GM21381 (cell line): ENCODE measurements around the gene CAMK1G.

Experiments
- ATAC-seq: cut with Tn5 transposase; IDR thresholded peaks from one replicate; pipeline ENCODE4 v1.9.1; 2021; ENCODE audit warnings: mild to moderate bottlenecking, moderate library complexity; ENCODE audit not compliant: unreplicated experiment

CAMK1G gene

DNA sequence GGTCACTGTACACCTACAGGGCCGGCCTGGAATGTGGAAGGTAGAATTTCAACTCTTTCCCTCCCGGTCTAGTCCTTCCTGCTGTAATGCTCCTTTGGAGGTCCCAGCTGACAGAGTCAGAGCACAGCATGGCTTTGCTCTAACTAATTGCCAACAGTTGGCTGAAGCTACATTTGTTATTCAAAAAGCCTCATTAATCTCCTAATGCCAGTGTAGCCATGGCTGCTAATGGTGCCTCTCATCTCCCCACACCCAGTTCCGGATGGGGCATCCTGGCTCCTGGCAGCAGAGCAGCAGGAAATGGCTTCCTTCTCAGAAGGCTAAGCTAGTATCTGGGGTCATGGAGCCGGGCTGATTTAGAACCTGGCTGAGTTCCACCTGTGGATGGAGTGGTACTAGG, 18.7 kb upstream of the CAMK1G start:
- no peak for ATAC-seq

DNA sequence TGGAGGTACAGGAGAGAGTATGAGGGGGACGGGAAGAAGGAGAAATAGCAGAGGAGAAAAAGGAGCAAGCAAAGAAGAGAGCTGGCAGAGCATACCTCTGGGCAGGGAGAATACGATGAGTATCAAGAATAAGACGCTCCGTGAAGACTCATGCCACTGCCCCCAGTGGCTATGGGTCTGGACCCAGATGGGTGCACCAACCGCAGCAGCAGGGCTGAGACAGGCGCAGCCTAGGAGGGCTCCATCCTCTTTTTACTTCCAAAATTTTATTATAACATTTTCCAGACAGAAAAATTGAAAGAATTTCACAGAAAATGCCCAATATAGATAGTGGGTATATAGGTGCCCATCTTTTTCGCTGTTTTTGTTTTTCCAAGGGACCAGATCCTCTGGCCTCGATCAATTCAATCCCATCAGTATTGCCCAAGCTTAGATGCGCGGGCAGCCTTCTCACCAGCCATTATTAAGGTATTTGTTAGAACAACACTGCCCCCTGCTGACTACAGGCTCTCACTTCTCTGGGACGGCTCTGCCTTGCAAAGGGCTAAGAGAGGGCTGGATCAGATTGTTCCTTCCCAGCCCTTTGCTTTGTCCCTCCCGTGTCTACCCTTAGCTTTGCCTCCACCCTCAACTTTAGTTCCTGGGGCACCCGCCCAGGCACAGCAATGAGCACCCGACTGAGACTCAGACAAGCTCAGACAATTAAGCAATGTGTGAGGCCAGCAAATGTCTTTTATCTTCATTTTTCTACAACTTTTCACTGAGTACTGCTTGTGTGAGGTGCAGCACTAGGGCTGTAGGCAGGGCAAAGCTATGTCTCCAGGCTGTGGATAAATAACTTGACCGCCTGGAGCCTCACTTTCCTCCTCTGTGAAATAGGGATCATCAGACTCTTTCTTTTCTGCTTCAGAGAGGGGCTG, 17.5 kb upstream of the CAMK1G start:
- ATAC-seq = peak; percentile 87

DNA sequence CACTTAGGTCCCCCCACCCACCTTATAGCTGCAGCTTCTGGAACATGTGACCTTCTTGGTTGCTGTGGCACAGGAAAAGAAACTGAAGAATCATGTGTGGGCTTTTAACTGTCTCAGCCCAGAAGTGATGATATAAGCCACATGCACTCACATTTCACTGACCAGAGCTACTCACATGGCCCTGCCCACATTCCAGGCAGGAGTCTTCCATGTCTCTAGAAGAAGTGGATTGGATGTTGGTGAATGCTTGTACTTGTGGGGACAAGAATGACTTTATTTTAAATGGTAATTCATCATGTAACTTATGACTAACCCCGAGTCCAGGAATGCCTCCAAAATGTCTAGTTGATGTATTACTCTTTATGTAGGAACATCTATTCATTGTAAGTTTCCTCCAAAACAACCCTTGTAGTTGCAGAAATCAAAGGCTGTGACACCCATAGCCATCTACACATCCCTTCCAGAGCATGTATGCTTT, 15.8 kb upstream of the CAMK1G start:
- ATAC-seq = no peak

DNA sequence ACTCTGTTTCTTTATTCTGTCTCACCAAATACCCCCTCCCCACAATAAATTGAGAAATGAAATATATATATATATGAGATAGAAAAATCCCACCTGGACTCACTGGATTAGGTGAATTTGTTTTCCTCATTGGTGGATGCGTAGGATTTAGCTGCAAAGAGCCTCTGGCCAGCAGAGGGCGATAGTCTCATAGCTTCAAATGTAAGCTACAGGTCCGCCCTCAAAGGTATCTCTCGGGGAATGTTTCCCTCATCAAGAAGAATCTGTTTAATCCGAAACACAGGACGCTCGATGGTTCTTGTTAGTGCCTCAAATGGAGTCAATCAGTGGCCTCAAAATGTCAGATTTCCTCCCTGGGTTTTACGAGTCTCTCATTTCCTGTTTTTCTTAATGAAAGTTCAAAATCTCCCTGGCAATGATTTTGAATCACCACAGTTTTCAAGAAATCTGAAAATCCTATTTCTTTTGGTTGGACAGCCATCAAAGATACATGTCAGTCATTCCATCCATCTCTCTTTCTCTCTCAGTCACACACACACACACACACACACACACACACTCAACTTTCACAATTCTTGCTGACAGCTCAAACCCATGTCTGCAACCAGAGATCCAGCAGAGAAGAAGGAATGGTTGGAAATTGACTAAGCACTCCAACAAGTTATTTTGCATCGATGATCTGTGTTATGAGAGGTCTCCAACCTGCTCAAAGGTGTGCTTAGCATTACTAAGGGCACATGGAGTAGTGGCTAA, 13.9 kb upstream of the CAMK1G start:
- no peak for ATAC-seq

DNA sequence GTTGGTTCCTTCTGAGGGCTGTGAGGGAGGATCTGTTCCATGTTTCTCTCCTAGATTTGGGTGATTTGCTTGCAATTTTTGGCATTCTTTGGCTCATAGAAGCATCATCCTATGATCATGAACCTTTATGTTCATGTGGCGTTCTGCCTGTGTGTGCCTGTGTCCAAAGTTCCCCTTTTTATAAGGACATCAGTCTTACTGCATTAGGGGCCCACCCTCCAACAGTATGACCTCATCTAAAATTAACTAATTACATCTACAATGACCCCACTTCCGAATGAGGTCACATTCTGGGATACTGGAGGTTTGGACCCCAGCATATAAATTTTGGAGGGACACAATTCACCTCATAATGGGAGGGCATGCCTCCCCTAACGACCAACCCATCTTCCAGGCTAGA, 12.8 kb upstream of the CAMK1G start:
- no peak for ATAC-seq

DNA sequence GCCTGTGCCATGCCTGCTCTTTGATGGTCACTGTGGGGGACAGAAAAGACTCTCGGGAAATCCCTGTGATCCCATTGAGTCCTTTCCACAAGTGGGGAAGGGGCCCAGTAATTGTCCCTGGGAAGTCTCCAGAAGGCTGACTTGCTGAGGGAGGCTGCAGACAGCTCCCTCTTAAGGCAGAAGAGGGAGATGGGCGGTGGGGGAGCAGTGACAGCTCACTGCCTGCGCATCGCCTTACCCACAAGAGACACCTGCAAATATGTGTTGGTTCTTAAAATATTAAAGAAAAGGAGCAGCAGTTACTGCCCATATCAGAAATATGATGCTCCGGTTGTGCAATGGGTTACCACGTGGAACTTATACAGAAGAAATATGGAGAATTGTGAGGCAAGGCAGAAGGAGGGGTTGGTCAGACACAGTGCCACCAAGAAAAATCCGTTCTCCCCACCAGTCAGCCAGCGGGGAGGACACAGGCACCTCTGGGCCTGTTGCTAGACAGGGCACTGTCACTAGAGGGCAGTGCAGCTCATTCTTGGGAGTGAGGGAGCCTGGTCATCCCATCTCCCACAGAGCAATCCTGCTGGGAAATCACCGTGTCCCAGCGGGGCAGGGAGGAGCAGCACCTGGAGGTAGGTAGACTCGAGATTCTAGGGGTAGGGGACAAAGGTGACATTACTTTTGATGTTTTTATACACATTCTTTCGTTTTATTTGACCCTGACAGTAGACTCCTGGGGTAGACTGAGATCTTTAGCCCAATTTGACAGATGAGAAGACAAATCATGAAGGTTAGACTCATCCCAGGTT, 6.9 kb upstream of the CAMK1G start:
- ATAC-seq = peak; percentile 82

DNA sequence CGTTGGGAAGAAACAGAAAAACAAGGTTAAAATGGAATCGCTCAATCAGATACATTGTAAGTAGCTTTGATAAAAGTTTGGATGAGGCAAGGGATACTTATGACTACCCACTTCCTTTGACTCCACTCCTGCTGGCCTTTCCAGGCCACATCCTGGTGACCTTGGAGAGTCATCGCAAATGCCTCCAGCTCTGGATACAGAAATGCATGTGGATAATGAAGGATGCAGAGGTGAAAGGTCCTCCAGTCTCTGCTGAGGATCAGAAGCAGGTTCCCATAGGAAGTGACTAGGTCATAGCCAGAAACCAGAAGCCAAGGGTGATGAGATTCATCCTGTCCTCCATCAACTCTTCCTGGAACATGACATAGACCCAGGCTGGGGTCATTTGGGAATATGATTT, 6.2 kb upstream of the CAMK1G start:
- no peak for ATAC-seq

DNA sequence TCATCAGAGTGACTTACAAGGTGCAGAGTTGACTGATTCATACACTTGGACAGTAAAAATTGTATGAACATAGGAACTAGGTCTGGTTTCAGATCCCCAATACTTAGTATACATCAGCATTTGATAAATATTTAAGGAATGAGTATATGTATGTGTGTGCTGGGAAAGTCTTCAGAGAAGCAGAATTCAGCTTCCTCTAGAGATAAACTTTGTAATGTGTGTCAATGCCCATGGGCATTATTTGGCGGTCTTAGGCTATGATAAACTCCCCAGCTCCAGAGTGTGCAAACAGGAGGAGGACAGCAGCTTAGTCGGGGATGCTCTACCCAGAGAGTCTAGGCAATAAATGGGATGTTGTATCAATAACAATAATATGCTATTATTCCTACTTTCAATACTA, 2.9 kb upstream of the CAMK1G start:
- no peak for ATAC-seq

DNA sequence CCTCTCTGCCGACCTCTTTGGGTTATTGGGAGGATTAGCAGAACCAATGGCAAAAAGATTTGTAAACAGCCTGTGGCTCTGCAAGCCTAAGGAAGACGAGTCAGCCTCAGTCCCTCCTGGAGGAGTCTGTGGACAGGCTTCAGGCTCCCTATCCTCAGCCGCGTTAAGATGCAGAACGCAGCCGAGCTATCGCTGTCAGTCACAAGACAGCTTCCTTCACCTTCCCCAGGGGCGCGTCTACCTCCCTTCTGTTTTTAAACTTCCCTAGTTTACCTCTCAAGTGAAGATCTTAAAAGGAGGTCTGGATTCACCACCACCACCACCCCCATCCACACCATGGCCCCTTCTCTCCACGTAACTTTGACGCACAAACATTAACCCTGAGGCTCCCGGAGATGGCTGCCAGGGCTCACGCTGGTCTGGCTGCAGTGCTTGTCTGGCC, 738 bp downstream of the CAMK1G start:
- no peak for ATAC-seq

DNA sequence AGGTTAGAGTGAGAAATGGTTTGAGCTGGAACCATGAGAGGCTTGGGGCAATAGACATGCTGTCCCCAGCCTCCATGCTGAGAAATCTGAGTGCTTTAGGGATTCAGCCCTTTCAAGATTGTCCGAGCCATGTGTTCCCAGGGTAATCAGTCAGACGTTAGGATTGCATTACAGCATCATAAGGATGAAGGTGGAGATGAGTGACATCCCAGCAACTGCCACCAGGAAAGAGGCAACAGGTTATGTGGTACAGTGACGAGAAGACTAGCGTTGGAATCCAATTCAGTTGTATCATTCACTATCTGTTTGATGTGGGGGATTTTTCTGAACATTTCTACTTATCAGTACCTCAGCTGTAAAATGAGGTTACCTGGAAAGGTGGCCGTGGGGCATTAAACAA, 1.7 kb downstream of the CAMK1G start:
- no peak for ATAC-seq

DNA sequence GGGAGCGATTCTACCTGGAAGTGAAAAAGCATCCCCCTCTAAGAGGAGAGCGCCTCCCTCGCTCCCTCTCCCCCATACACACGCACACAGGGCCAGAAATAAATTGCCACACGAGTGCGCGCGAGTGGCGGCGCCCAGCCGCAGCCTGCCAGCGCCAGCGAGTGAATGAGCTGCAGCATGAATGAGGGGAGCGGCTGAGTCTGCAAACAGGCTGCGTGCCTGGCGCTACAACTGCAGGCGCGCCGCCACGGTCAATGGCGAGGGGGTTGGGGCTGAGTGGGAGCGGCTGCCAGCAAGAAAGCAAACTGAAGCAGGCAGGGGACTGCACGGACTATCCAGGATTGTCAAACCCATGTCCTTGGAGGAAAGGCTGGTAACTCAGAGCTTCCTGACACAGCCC, 2.2 kb downstream of the CAMK1G start:
- ATAC-seq = no peak

DNA sequence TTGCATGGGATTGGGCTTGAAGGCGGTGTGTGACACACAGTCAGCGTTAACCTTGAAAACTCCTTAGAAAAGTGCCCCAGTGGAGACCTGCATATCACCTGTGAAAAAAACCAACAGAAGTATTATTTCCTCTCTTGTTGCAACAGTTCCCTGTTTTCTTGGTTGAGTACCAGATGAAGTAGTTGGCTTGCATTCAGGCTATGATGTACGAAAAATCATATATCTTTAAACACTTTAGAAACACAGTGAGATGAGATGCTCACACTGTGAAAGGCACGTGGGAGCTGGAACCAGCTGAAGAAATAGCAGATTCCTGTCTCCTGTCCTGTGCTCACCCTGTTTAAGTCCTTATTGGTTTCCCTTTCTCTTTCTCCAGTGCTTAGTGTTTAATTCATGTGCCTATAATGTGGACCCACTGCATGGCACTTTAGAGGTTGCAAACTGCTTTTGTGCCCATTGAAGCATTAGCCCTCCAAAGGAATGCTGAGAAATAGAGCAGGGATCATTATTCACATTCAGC, 2.8 kb downstream of the CAMK1G start:
- ATAC-seq = no peak

DNA sequence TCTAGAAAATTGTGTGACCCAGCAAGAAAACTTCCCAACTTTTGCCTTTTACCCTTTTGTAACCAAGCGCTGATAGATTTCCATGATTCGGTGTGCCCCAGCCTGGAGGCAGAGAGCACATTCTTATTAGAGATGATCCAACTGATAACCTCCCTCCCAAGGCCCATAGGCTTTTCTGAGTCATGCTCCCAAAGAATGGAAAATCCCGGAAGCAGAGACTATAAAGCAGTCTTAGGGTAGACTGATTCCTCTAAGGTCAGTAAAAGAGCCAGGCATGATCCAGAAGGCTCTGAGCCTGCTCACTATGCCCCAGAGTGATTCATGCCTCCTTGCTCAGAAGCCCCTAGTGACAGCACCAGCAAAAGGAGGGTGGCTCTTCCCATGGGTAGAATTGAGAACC, 4.3 kb downstream of the CAMK1G start:
- no peak for ATAC-seq

DNA sequence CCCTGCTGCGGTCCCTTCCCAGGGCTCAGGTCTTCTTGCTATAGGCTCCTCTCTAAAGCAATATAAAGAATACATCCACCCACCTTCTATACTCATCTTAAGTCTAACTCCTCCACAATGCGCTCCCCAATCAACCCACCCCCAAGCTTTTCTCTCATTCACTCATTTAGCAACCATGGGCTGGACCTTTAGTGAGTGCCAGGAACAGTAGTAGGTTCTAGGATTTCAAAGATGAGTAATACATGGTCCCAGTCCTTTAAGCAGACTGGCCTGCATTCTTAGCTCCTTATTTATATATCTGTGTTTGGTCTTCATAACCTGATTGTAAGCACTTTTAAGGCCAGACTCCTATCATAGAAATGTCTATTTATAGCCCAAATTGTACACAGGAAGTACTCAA, 5.9 kb downstream of the CAMK1G start:
- no peak for ATAC-seq

DNA sequence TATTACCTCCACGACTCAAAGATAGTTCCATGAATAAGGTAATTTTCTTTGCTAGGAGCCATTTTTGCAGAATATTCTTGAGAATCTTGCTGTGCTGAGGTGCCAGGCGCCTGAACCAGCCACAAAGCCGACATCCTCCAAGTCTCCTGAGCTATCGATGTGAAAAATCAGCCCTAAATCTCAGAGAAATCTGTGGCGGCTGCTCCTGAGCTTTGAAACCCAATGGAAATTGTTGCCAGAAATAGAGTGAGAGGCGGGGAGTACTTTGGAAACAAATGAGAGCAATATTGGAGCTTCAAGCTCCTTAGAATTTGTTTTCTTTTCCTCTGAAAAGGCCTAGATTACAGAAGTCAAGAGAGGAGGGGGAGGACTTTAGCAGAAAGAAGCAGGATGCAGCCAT, 6.3 kb downstream of the CAMK1G start:
- no peak for ATAC-seq

DNA sequence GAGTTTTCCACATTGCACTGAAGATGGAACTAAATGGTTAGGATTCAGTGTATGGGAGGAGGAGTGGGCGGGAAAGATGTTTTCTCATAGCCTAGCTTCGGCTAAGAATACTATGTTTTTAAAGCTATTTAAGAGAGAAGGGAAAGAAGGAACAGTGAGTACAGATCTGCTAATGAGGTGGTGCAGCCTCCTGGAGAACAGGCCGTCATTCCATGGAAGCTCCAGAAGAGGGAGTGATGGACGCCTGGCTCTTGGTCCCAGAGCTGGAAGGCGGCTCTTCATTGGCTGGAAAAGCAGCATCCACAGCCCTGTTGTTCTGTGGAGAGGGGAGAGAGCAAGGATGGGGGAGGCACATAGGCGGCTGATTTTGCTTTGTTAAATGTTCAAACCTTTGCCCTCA, 6.9 kb downstream of the CAMK1G start:
- no peak for ATAC-seq

DNA sequence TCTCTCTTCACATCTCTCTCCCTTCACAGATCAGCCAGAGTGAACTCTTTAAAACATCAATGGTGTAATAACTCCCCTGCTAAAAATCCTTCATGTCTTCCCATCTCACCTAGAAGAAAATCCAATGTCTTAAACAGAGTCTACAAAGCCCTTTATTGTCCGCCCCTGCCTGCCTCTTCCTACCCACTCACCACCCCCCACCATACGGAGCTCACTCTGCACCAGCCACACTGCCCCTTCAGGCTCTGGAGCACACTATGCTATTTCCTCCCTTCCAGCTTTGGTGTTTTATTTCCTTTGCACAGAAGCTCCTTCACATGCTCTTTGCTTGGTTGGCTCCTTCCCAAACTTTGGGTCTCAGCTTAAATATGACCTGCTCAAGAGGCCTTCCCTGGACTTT, 10.2 kb downstream of the CAMK1G start:
- ATAC-seq = no peak

DNA sequence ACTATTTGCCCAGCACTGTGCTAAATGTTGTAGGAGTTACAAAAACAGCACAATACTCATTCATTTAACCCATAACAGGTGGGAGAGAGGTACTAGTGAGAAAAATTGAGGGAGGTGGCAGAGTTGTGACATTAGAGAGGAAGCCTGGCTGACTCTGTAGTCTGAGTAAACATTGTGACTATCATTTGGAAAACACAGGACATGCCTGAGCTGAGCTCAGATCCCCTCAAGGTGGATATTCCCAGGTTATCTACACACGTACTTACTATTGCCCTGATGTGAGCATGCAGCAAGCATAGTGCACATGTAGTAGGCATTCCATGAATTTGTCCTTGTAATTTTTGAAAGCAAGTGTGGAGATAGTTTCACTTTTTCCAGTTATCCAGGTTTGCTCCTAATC, 10.9 kb downstream of the CAMK1G start:
- ATAC-seq = no peak

DNA sequence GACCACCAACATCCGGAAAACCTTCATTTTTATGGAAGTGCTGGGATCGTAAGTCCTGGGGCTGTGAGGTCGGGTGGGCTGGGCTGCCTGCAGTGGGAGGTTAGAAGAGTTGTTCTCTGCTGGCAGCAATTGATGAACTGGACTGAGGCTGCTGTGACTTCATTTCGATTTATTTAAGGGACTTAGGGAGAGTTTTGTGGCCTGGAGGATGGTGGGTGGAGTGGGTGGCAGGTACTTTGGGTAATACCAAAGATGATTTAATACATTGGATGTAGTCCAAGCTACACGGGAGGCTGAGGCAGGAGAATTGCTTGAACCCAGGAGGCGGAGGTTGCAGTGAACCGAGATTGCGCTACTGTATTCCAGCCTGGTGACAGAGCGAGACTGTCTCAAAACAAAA, 11.5 kb downstream of the CAMK1G start:
- ATAC-seq = no peak

DNA sequence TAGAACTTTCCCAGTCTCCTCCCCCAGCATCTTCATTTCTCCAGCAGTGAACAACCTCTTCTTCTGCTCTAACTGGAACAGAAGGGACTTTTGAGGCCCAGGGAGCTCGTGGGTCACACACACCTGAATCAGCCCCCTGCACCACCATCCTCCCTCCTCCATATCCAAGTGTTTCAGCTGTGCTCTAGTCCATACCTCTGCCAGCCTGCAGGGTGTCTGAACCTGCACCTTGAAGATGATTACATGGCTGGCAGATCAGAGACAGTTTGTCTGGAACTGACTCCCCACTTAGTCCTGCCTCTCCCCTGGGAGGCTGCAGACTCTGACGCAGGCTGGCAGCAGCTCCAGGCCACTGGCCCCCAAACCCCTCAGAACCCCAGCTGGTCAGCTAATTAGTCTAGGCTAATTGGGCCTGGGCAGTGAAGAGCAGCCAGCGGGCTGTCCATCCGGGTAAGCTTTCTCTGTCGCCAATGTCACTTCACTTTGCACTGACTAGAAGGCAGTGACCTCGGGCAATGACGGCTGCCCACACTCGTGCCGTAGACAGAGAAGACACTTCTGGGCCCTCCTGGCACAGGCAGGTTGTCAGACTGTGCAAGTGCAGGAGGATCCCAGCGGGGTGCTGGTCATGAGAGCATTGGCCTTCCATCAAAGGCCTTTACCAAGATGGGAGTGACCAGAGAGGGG, 12.2 kb downstream of the CAMK1G start:
- ATAC-seq = no peak
